GM12865 (cell line): ENCODE measurements around the gene YARS2.
"Not testable (repeated sequence)": the region's sequence is repeated elsewhere in the genome, so short reads cannot be mapped to it uniquely, and the experiment has no call there.

Experiments
- DNase-seq: peaks from one replicate; pipeline ENCODE4 v3.0.0; 2010; ENCODE audit warnings: low read depth
- H3K4me3 ChIP-seq: 2 replicates; pipeline ENCODE4 v1.5.1; 2011; ENCODE audit warnings: mild to moderate bottlenecking, low read depth, low read length, control low read depth
- CTCF ChIP-seq: IDR thresholded peaks from 2 replicates; pipeline ENCODE4 v1.5.1; 2011; ENCODE audit warnings: low read length, control low read depth, low read depth, inconsistent platforms; ENCODE audit not compliant: insufficient read depth; ENCODE audit errors: missing control alignments

YARS2 gene

GRCh38 chr12:32736445-32736844, 19.3 kb downstream of the YARS2 start:
- no peak for TF ChIP-seq CTCF
- no peak for DNase-seq

GRCh38 chr12:32734952-32735351, 20.7 kb downstream of the YARS2 start:
- TF ChIP-seq CTCF = no peak
- no peak for DNase-seq

More at GRCh38 chr12:32736445-32736844, 19.3 kb downstream of the YARS2 start:
- no peak overlapping the region for H3K4me3 ChIP-seq

GRCh38 chr12:32727237-32727636, 28.5 kb downstream of the YARS2 start:
- no peak for TF ChIP-seq CTCF

More at GRCh38 chr12:32734952-32735351, 20.7 kb downstream of the YARS2 start:
- no peak overlapping the region for H3K4me3 ChIP-seq

GRCh38 chr12:32726286-32726685, 29.4 kb downstream of the YARS2 start:
- TF ChIP-seq CTCF = no peak
- no peak overlapping the region for H3K4me3 ChIP-seq
- DNase-seq = no peak

More at GRCh38 chr12:32727237-32727636, 28.5 kb downstream of the YARS2 start:
- no peak for DNase-seq
- no peak overlapping the region for H3K4me3 ChIP-seq

- not testable (repeated sequence) for DNase-seq, H3K4me3 ChIP-seq
These were observed 30.4 kb downstream of the YARS2 start for GRCh38 chr12:32725308-32725707.

GRCh38 chr12:32718926-32719325, 36.8 kb downstream of the YARS2 start:
- no peak for DNase-seq
- no peak for TF ChIP-seq CTCF
- H3K4me3 ChIP-seq = no peak overlapping the region

- no peak for DNase-seq
- H3K4me3 ChIP-seq = no peak overlapping the region
- no peak for TF ChIP-seq CTCF
These were observed 40.9 kb downstream of the YARS2 start for GRCh38 chr12:32714772-32715171.

- H3K4me3 ChIP-seq = no peak overlapping the region
- TF ChIP-seq CTCF = no peak
- DNase-seq = no peak
These were observed 46.8 kb downstream of the YARS2 start for GRCh38 chr12:32708926-32709325.
